CD4-positive, alpha-beta T cell treated with Interferon gamma for 1 hour (primary cell): ENCODE measurements around the gene MICALL2.

Experiments
- DNase-seq: peaks from one replicate; pipeline ENCODE4 v3.0.0-alpha.2; 2020

The MICALL2 gene

GRCh38 chr7:1466524-1467271 lies 7.4 kb upstream of the MICALL2 start:
- DNase-seq: no peak

GRCh38 chr7:1464694-1465093 lies 5.4 kb upstream of the MICALL2 start:
- DNase-seq: no peak

GRCh38 chr7:1463676-1464223 lies 4.5 kb upstream of the MICALL2 start:
- DNase-seq: no peak

- DNase-seq: no peak
Observed at GRCh38 chr7:1461646-1462375, 2.5 kb upstream of the MICALL2 start.

GRCh38 chr7:1460821-1461645 lies 1.8 kb upstream of the MICALL2 start:
- no peak for DNase-seq

GRCh38 chr7:1459920-1460820 lies 900 bp upstream of the MICALL2 start:
- DNase-seq: no peak

GRCh38 chr7:1459512-1459892 lies 232 bp upstream of the MICALL2 start:
- peak; percentile 99 for DNase-seq

GRCh38 chr7:1457949-1458682 lies 1.2 kb downstream of the MICALL2 start:
- no peak for DNase-seq

- DNase-seq: no peak
Observed at GRCh38 chr7:1457059-1457948, 2.0 kb downstream of the MICALL2 start.

- no peak for DNase-seq
Observed at GRCh38 chr7:1455955-1456354, 3.3 kb downstream of the MICALL2 start.

- no peak for DNase-seq
Observed at GRCh38 chr7:1455241-1455939, 3.9 kb downstream of the MICALL2 start.

- no peak for DNase-seq
Observed at GRCh38 chr7:1454542-1454941, 4.7 kb downstream of the MICALL2 start.

- DNase-seq: no peak
Observed at GRCh38 chr7:1452205-1452604, 7.1 kb downstream of the MICALL2 start.

GRCh38 chr7:1450987-1451386 lies 8.3 kb downstream of the MICALL2 start:
- DNase-seq: no peak

GRCh38 chr7:1450431-1450830 lies 8.8 kb downstream of the MICALL2 start:
- DNase-seq: no peak

- no peak for DNase-seq
Observed at GRCh38 chr7:1449951-1450350, 9.3 kb downstream of the MICALL2 start.

GRCh38 chr7:1449501-1449900 lies 9.8 kb downstream of the MICALL2 start:
- DNase-seq: no peak

GRCh38 chr7:1448958-1449357 lies 10.3 kb downstream of the MICALL2 start:
- no peak for DNase-seq

GRCh38 chr7:1447551-1448244 lies 11.6 kb downstream of the MICALL2 start:
- DNase-seq: no peak
